Right lobe of liver (tissue), 6 donors: ENCODE data around the gene ASPSCR1. TPM values are rescaled to one million over a fixed set of nuclear protein-coding genes. Genes with fewer than 3 reads are reported as not detected.

Experiments used
- ATAC-seq, 4 donors: fragments of 200-7000 bp; cut with Tn5 transposase; one replicate each; pipeline ENCODE4 v1.9.1; 2020; ENCODE audit warnings: mild to moderate bottlenecking in 4 of 4, moderate library complexity in 4 of 4
- DNase-seq, 3 donors: peaks; one replicate each; pipeline ENCODE4 v3.0.0-alpha.2; 2020
- H3K27ac ChIP-seq, 3 donors: fragments of 200-600 bp; one replicate each; pipeline ENCODE4 v1.8.0; 2022
- H3K27me3 ChIP-seq, 2 donors: fragments of 200-600 bp; one replicate each; pipeline ENCODE4 v1.8.0; 2022
- H3K36me3 ChIP-seq, 4 donors: fragments of 200-600 bp; sonication (generic) in 1 of 4; one replicate each; pipeline versions ENCODE4 v1.5.1 to v1.8.0; 2017 to 2022; ENCODE audit warnings: control low read depth in 1 of 4
- H3K4me1 ChIP-seq, 4 donors: fragments of 200-600 bp; sonication (generic) in 1 of 4; one replicate each; pipeline versions ENCODE4 v1.5.1 to v1.8.0; 2017 to 2022; ENCODE audit warnings: control low read depth in 1 of 4
- H3K4me3 ChIP-seq, 3 donors: fragments of 200-600 bp; one replicate each; pipeline ENCODE4 v1.8.0; 2022
- H3K9me3 ChIP-seq, 4 donors: fragments of 200-600 bp; sonication (generic) in 1 of 4; one replicate each; pipeline versions ENCODE4 v1.5.1 to v1.8.0; 2017 to 2022; ENCODE audit warnings: control low read depth in 1 of 4
- CTCF ChIP-seq, 4 donors: fragments of 200-600 bp in 3 of 4; fragments of 450-650 bp in 1 of 4; IDR thresholded peaks; one replicate each; pipeline versions ENCODE4 v1.5.1 to v1.8.0; 2016 to 2022; ENCODE audit warnings: antibody characterized with exemption in 4 of 4, mild to moderate bottlenecking in 2 of 4
- POLR2A ChIP-seq: fragments of 450-650 bp; IDR thresholded peaks from one replicate; pipeline ENCODE4 v1.6.1; 2017; ENCODE audit warnings: antibody characterized with exemption, mild to moderate bottlenecking
- WGBS: methylation state at CpG from one replicate; pipeline ENCODE4 v1.1.6; 2018; ENCODE audit warnings: low coverage, low lambda C conversion rate; ENCODE audit not compliant: insufficient coverage; ENCODE audit errors: missing lambda C conversion rate; 5-methylcytosine and 5-hydroxymethylcytosine counted together
- intact Hi-C, 2 donors: fragments of 100-400 bp; cut with DNase I; formaldehyde crosslinking; loops; one replicate each; pipeline versions ENCODE4 v1.11.2 to v1.14.1; 2022
- total RNA-seq, 6 experiments: library from RNA; depleted of rRNA in 2 of 6; stranded (reverse); fragments of >200 nt in 2 of 6; fragmentation: NEBNext Ultra II Directional in 3 of 6; extraction: Animal tissue kit (Norgen Biotek cat#: 25700) in 3 of 6; gene quantifications; one replicate each; pipeline versions ENCODE4 v1.1.0 to v1.2.4, GENCODE V29; 2016 to 2023
- donor health status: DM: no; HTN: yes; CAD: no.
- donor health status: DM: no; HTN: no; CAD: no.
- donor health status: DM: no; HTN: no; CAD: no.
- donor health status: DM: no; HTN: yes; CAD: no.
- donor health status: DM: no; HTN: yes; CAD: no.

Gene ASPSCR1
- total RNA-seq, 6 experiments from 2014 or later = 24.4 to 55.6 (median 32.9) TPM

- Histone ChIP-seq H3K36me3 (no peaks in the 10 kb centered on the region), H3K27me3 (no peaks in the 10 kb centered on the region), H3K27ac (no peak overlapping the region), H3K4me3 (no peak overlapping the region), H3K9me3 (no peaks in the 10 kb centered on the region), H3K4me1 (peaks cover 0 to 18% (median 7%) of the 10 kb centered on the region in 4 donors)
- DNase-seq (no peak), ATAC-seq (no peak)
- TF ChIP-seq CTCF (IDR thresholded peaks at IDR 0.05) (no peak), POLR2A (no peak)
- intact Hi-C loops = no loop called here
- WGBS = 66% methylated on average over 8 of the region's 12 CpGs
Measured at GRCh38 chr17:81968850-81969812, 8.3 kb upstream of the ASPSCR1 start.

GRCh38 chr17:81973432-81973831 lies 4.0 kb upstream of the ASPSCR1 start:
- no peaks in the 10 kb centered on the region for H3K9me3 ChIP-seq
- no peak overlapping the region for H3K27ac ChIP-seq
- ATAC-seq (no peak), DNase-seq (no peak)
- no peaks in the 10 kb centered on the region for H3K36me3 ChIP-seq
- no peak overlapping the region for H3K4me3 ChIP-seq
- H3K27me3 ChIP-seq = no peaks in the 10 kb centered on the region
- intact Hi-C loops = no loop called here
- no peak for TF ChIP-seq CTCF (IDR thresholded peaks at IDR 0.05)
- TF ChIP-seq POLR2A = no peak
- peaks cover 0 to 12% (median 5%) of the 10 kb centered on the region in 4 donors for H3K4me1 ChIP-seq

GRCh38 chr17:81976332-81977210 lies 858 bp upstream of the ASPSCR1 start:
- intact Hi-C loops = no loop called here
- H3K4me3 ChIP-seq = peak overlapping the region; percentile 72 to 87 (median 86)
- no peak for TF ChIP-seq POLR2A
- TF ChIP-seq CTCF (IDR thresholded peaks at IDR 0.05) = no peak
- H3K27ac ChIP-seq = peak overlapping the region; percentile 59 to 97 (median 89)
- DNase-seq = peak; percentile 56 to 87 (median 86)
- no peaks in the 10 kb centered on the region for H3K9me3 ChIP-seq
- WGBS = 5% methylated on average over 16 of the region's 30 CpGs
- peaks cover 0 to 2% (median 0%) of the 10 kb centered on the region in 4 donors for H3K36me3 ChIP-seq
- peaks cover 0 to 26% (median 11%) of the 10 kb centered on the region in 4 donors for H3K4me1 ChIP-seq
- ATAC-seq = peak; percentile 14 to 59 (median 46)
- no peaks in the 10 kb centered on the region for H3K27me3 ChIP-seq

- TF ChIP-seq CTCF (IDR thresholded peaks at IDR 0.05) = no peak
- TF ChIP-seq POLR2A = peak; percentile 52
- WGBS = 58% methylated on average over 21 of the region's 27 CpGs
- ATAC-seq (peak; percentile 49 to 77 (median 68)), DNase-seq (peak; percentile 59 to 93 (median 92))
- Histone ChIP-seq H3K4me1 (peaks cover 0 to 30% (median 11%) of the 10 kb centered on the region in 4 donors), H3K9me3 (no peaks in the 10 kb centered on the region), H3K27ac (peak overlapping the region in 2 of 3 donors; percentile 37 to 97), H3K27me3 (no peaks in the 10 kb centered on the region), H3K36me3 (peaks cover 0 to 3% (median 1%) of the 10 kb centered on the region in 4 donors), H3K4me3 (peak overlapping the region; percentile 72 to 87 (median 86))
- intact Hi-C loops = no loop called here
Measured at GRCh38 chr17:81978524-81979298, 1.3 kb downstream of the ASPSCR1 start.
